WTC11 (cell line): ENCODE results near the gene DAD1. TPM values are rescaled to one million over a fixed set of nuclear protein-coding genes. Genes with fewer than 3 reads are reported as not detected.

Experiments used
- ATAC-seq: fragments of 200-7000 bp; cut with Tn5 transposase; 2 replicates; pipeline ENCODE4 v1.10.0; 2021; ENCODE audit warnings: mild to moderate bottlenecking, moderate library complexity
- CTCF ChIA-PET: fragments of 300-600 bp; sonication (Branson Sonifier 250); formaldehyde crosslinking; loops from one replicate; lab custom pipeline; 2021; ENCODE audit warnings: antibody characterized with exemption; lab: Charles Lee
- POLR2A ChIA-PET: fragments of 350-600 bp; sonication (Branson Sonifier 250); formaldehyde crosslinking; loops from one replicate; lab custom pipeline; 2021; ENCODE audit warnings: antibody characterized with exemption; lab: Charles Lee
- DNase-seq: peaks from one replicate; pipeline ENCODE4 v3.0.0; 2021; ENCODE audit warnings: low spot score
- H3K27ac Mint-ChIP-seq: 2 replicates; pipeline ENCODE4 v1.8.0; 2021; ENCODE audit warnings: mixed read lengths
- H3K27me3 Mint-ChIP-seq: 2 replicates; pipeline ENCODE4 v1.8.0; 2021; ENCODE audit warnings: low read depth, mild to moderate bottlenecking, moderate library complexity, mixed read lengths
- H3K36me3 Mint-ChIP-seq: 2 replicates; pipeline ENCODE4 v1.8.0; 2021; ENCODE audit warnings: mixed read lengths
- H3K4me1 Mint-ChIP-seq: 2 replicates; pipeline ENCODE4 v1.8.0; 2022; ENCODE audit warnings: mixed read lengths
- H3K4me3 Mint-ChIP-seq: 2 replicates; pipeline ENCODE4 v1.8.0; 2021; ENCODE audit warnings: mild to moderate bottlenecking, moderate library complexity, mixed read lengths
- H3K9me3 Mint-ChIP-seq: 2 replicates; pipeline ENCODE4 v1.8.0; 2021; ENCODE audit warnings: mixed read lengths
- ARID4B ChIP-seq: sonication (generic); formaldehyde crosslinking; IDR thresholded peaks from 2 replicates; pipeline ENCODE4 v1.8.0; 2023; ENCODE audit warnings: missing genetic modification reagents, mild to moderate bottlenecking, borderline replicate concordance
- ELF4 ChIP-seq: sonication (generic); formaldehyde crosslinking; IDR thresholded peaks from 2 replicates; pipeline ENCODE4 v1.8.1; 2022; ENCODE audit warnings: low read depth, mild to moderate bottlenecking, moderate library complexity, missing genetic modification reagents
- EMX1 ChIP-seq: fragments of 250-450 bp; sonication (Bioruptor Pico); IDR thresholded peaks from 2 replicates; pipeline ENCODE4 v1.8.0; 2021; ENCODE audit warnings: mild to moderate bottlenecking
- FOXJ3 ChIP-seq: sonication (generic); formaldehyde crosslinking; IDR thresholded peaks from 2 replicates; pipeline ENCODE4 v1.9.0; 2021; ENCODE audit warnings: missing genetic modification reagents, mild to moderate bottlenecking, borderline replicate concordance
- FOXP1 ChIP-seq: sonication (generic); formaldehyde crosslinking; IDR thresholded peaks from 2 replicates; pipeline ENCODE4 v1.8.0; 2022; ENCODE audit warnings: missing genetic modification reagents, mild to moderate bottlenecking, moderate library complexity, borderline replicate concordance
- GRHL2 ChIP-seq: fragments of 250-450 bp; sonication (Bioruptor Pico); IDR thresholded peaks from 2 replicates; pipeline ENCODE4 v1.8.0; 2022; ENCODE audit warnings: mild to moderate bottlenecking, moderate library complexity; ENCODE audit not compliant: insufficient replicate concordance, severe bottlenecking
- GTF2I ChIP-seq: fragments of 250-450 bp; sonication (Bioruptor Pico); conservative IDR thresholded peaks from 2 replicates; pipeline ENCODE4 v1.4.0; 2021; ENCODE audit warnings: mild to moderate bottlenecking
- HMGA2 ChIP-seq: fragments of 250-450 bp; sonication (Bioruptor Pico); IDR thresholded peaks from 2 replicates; pipeline ENCODE4 v1.4.0; 2021; ENCODE audit warnings: mild to moderate bottlenecking, moderate library complexity
- NFATC4 ChIP-seq: fragments of 250-450 bp; sonication (Bioruptor Pico); IDR thresholded peaks from 2 replicates; pipeline ENCODE4 v1.9.0; 2021; ENCODE audit warnings: mild to moderate bottlenecking
- NFYB ChIP-seq: sonication (generic); formaldehyde crosslinking; conservative IDR thresholded peaks from 2 replicates; pipeline ENCODE4 v1.8.0; 2022; ENCODE audit warnings: low read depth, missing genetic modification reagents
- NR2C2 ChIP-seq: sonication (generic); formaldehyde crosslinking; IDR thresholded peaks from 2 replicates; pipeline ENCODE4 v1.8.0; 2022; ENCODE audit warnings: mild to moderate bottlenecking, missing genetic modification reagents
- PREB ChIP-seq: sonication (generic); formaldehyde crosslinking; IDR thresholded peaks from 2 replicates; pipeline ENCODE4 v1.8.1; 2022; ENCODE audit warnings: mild to moderate bottlenecking, missing genetic modification reagents, moderate library complexity, borderline replicate concordance
- TCF7 ChIP-seq: sonication (generic); formaldehyde crosslinking; IDR thresholded peaks from 2 replicates; pipeline ENCODE4 v1.8.0; 2022; ENCODE audit warnings: mild to moderate bottlenecking, low read depth, missing genetic modification reagents, moderate library complexity
- USF2 ChIP-seq: sonication (generic); formaldehyde crosslinking; IDR thresholded peaks from 2 replicates; pipeline ENCODE4 v1.8.1; 2023; ENCODE audit warnings: mild to moderate bottlenecking, missing genetic modification reagents, moderate library complexity
- ZNF512 ChIP-seq: sonication (generic); formaldehyde crosslinking; IDR thresholded peaks from 2 replicates; pipeline ENCODE4 v1.8.1; 2022; ENCODE audit warnings: missing genetic modification reagents, borderline replicate concordance
- ZNF532 ChIP-seq: fragments of 250-450 bp; sonication (Bioruptor Pico); IDR thresholded peaks from 2 replicates; pipeline ENCODE4 v1.9.0; 2021; ENCODE audit warnings: mild to moderate bottlenecking, borderline replicate concordance
- total RNA-seq: library from RNA; stranded (reverse); gene quantifications from 3 replicates; pipeline ENCODE4 v1.2.3, GENCODE V29; 2021
- TF ChIP-seq, protein P1 (sequence below): fragments of 250-450 bp; sonication (Bioruptor Pico); IDR thresholded peaks from 2 replicates; pipeline ENCODE4 v2.1.2; 2022; ENCODE audit warnings: mild to moderate bottlenecking, moderate library complexity
- TF ChIP-seq, protein P2 (sequence below): sonication (generic); formaldehyde crosslinking; conservative IDR thresholded peaks from 2 replicates; pipeline ENCODE4 v1.8.1; 2023; ENCODE audit warnings: mild to moderate bottlenecking, low read depth, missing genetic modification reagents, moderate library complexity

Gene DAD1
- total RNA-seq, 1 experiment from 2014 or later = 125 TPM

DNA sequence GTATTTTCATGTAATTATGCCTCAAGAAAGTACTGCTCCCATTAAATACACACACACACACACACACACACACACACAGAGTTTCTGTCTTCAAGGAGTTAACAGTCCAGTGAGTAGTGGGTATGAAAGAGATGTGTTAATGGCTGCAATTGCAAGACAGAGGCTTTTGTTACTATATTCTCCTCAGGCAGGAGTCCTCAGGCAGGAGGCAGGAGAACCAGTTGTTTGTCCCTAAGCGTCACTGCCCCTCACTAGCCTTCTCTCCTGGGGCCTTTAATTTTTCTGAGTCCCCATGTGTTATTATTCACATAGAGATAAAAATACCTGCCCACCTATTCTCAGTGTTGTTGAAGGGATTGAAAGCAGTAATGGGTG, 31.2 kb downstream of the DAD1 start:
- TF ChIP-seq ARID4B (no peak), USF2 (CRISPR knock-in tag) (no peak), PREB (CRISPR knock-in tag) (no peak), NFATC4 (CRISPR knock-in tag) (no peak), TCF7 (CRISPR knock-in tag) (no peak), GTF2I (CRISPR knock-in tag) (no peak), ZNF512 (CRISPR knock-in tag) (no peak), EMX1 (CRISPR knock-in tag) (no peak), GRHL2 (CRISPR knock-in tag) (no peak), ELF4 (CRISPR knock-in tag) (no peak), ZNF532 (no peak), NFYB (CRISPR knock-in tag) (no peak), HMGA2 (CRISPR knock-in tag) (no peak), FOXP1 (CRISPR knock-in tag) (no peak), FOXJ3 (CRISPR knock-in tag) (no peak), NR2C2 (no peak)
- TF ChIP-seq, protein P1, sequence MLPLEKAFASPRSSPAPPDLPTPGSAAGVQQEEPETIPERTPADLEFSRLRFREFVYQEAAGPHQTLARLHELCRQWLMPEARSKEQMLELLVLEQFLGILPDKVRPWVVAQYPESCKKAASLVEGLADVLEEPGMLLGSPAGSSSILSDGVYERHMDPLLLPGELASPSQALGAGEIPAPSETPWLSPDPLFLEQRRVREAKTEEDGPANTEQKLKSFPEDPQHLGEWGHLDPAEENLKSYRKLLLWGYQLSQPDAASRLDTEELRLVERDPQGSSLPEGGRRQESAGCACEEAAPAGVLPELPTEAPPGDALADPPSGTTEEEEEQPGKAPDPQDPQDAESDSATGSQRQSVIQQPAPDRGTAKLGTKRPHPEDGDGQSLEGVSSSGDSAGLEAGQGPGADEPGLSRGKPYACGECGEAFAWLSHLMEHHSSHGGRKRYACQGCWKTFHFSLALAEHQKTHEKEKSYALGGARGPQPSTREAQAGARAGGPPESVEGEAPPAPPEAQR = no peak
- TF ChIP-seq, protein P2, sequence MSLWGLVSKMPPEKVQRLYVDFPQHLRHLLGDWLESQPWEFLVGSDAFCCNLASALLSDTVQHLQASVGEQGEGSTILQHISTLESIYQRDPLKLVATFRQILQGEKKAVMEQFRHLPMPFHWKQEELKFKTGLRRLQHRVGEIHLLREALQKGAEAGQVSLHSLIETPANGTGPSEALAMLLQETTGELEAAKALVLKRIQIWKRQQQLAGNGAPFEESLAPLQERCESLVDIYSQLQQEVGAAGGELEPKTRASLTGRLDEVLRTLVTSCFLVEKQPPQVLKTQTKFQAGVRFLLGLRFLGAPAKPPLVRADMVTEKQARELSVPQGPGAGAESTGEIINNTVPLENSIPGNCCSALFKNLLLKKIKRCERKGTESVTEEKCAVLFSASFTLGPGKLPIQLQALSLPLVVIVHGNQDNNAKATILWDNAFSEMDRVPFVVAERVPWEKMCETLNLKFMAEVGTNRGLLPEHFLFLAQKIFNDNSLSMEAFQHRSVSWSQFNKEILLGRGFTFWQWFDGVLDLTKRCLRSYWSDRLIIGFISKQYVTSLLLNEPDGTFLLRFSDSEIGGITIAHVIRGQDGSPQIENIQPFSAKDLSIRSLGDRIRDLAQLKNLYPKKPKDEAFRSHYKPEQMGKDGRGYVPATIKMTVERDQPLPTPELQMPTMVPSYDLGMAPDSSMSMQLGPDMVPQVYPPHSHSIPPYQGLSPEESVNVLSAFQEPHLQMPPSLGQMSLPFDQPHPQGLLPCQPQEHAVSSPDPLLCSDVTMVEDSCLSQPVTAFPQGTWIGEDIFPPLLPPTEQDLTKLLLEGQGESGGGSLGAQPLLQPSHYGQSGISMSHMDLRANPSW = no peak
- Mint-ChIP-seq H3K27me3 (no peaks in the 10 kb centered on the region), H3K4me1 (peaks cover 39% of the 10 kb centered on the region), H3K27ac (no peak overlapping the region), H3K4me3 (no peak overlapping the region), H3K36me3 (no peaks in the 10 kb centered on the region), H3K9me3 (no peaks in the 10 kb centered on the region)
- ATAC-seq = no peak
- ChIA-PET CTCF (interaction anchor here (0.6 to 5.2 kb wide), 14 partner anchors 9 to 329 kb away, joined by 3 to 111 read pairs (median 3); partner anchors contain the start of gene OXA1L), POLR2A (interaction anchor here (0.5 kb wide), 1 partner anchor 358 kb away, joined by 4 read pairs; no protein-coding TSS in a partner anchor)
- no peak for DNase-seq
